Gastrocnemius medialis (tissue), 4 donors: ENCODE data around the gene DPYD.

Source experiments
- CTCF ChIP-seq, 5 experiments: fragments of 450-650 bp in 3 of 5; fragments of 200-600 bp in 2 of 5; sonication (generic) in 2 of 5; IDR thresholded peaks in 4 of 5; conservative IDR thresholded peaks in 1 of 5; 1 replicate in 4 of 5; 2 replicates in 1 of 5; pipeline ENCODE4 v1.5.1; 2016 to 2019; ENCODE audit warnings: antibody characterized with exemption in 5 of 5, mild to moderate bottlenecking in 3 of 5, moderate library complexity in 3 of 5
- POLR2A ChIP-seq, 2 donors: fragments of 450-650 bp; IDR thresholded peaks; one replicate each; pipeline ENCODE4 v1.6.1; 2017; ENCODE audit warnings: antibody characterized with exemption in 2 of 2, mild to moderate bottlenecking in 2 of 2, moderate library complexity in 2 of 2

GRCh38 chr1:97680470-97680869 is 240.4 kb downstream of the DPYD start:
- TF ChIP-seq POLR2A (IDR thresholded peaks at IDR 0.05) (no peak), CTCF (IDR thresholded peaks at IDR 0.05 in 4 of 5, conservative IDR thresholded peaks at IDR 0.05 in 1 of 5) (no peak)
